ENCODE results near the gene SERINC4.
"Not testable (repeated sequence)": the region's sequence is repeated elsewhere in the genome, so short reads cannot be mapped to it uniquely, and the experiment has no call there.

SERINC4 gene

DNA sequence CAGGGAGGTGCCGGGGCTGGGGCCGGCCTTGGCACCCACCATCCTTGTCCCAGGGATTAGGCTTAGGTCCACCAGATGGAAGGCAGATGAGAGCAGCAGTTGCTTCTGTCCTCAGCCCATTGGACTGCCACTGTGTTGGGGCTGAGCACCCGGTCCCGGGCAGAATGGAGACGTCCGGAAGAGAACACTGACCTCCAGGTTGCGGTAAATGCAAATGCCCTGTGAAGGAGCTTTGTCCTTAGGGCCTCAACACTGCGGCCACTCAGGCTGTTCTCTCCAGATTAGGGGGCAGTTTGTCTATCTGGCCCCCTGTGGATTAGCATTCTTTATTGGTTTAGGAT lies at the start of gene SERINC4:
SERINC4 (minus strand) TSS at position 276 of the 341 bp plus-strand sequence; CDS start at position 42, 234 bp downstream.
- no peak for DNase-seq (ENCODE audit: low spot score)

DNA sequence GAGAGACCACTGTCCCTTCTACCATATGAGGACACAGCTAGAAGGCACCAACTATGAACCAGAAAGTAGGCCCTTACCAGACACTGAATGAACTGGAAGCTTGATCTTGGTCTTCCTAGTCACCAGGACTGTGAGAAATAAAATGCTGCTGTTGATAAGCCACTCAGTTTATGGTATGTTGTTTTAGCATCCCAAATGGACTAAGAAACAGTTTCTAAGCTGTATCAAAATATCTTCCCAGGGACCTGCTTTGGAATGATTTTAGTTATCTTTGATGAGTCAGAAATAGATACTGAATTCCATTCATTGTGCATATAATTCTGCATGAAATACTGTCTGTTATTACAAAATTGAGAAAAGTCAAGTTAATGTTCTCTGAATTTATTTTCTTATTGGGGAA lies 45.4 kb upstream of the SERINC4 start:
- DNase-seq (ENCODE audit: low spot score): no peak

DNA sequence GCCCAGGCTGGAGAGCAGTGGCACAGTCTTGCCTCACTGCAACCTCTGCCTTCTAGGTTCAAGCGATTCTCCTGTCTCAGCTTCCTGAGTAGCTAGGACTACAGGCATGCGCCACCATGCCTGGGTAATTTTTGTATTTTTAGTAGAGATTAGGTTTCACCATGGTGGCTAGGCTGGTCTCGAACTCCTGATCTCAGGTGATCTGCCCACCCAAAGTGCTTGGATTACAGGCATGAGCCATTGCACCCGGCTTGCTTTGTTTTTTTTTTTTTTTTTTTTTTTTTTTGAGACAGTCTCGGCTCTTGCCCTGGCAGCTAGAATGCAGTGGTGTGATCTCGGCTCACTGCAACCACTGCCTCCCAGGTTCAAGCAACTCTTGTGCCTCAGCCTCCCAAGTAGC lies 32.5 kb upstream of the SERINC4 start:
- DNase-seq (ENCODE audit: low spot score): not testable (repeated sequence)

DNA sequence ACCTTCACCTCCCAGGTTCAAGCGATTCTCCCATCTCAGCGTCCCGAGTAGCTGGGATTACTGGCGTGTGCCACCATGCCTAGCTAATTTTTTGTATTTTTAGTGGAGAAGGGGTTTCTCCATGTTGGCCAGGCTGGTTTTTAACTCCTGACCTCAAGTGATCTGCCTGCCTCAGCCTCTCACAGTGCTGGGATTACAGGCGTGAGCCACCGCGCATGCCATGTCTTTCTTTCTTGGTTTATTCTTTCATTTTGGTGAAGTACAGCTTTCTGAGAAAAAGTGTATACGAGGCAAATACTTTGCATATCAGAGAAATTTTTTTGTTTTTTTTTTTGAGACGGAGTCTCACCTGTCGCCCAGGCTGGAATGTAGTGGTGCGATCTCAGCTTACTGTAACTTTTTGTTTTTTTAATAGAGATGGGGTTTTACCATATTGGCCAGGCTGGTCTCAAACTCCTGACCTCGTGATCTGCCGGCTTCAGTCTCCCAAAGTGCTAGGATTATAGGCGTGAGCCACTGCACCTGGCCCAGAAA lies 31.6 kb upstream of the SERINC4 start:
- DNase-seq (ENCODE audit: low spot score): not testable (repeated sequence)

DNA sequence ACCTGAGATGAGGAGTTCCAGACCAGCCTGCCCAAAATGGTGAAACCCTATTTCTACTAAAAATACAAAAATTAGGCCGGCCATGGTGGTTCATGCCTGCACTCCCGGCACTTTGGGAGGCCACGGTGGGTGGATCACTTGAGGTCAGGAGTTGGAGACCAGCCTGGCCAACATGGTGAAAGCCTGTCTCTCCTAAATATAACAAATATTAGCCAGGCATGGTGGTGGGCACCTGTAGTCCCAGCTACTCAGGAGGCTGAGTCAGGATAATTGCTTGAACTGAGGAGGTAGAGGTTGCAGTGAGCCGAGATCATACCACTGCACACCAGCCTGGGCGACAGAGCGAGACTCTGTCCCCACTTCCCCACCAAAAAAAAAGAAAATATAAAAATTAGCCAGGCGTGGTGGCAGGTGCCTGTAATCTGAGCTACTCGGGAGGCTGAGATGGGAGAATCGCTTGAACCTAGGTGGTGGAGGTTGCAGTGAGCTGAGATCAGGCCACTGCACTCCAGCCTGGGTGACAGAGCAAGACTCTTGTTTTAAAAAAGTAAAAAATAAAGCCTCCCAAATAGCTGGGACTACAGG lies 30.8 kb upstream of the SERINC4 start:
- not testable (repeated sequence) for DNase-seq (ENCODE audit: low spot score)

DNA sequence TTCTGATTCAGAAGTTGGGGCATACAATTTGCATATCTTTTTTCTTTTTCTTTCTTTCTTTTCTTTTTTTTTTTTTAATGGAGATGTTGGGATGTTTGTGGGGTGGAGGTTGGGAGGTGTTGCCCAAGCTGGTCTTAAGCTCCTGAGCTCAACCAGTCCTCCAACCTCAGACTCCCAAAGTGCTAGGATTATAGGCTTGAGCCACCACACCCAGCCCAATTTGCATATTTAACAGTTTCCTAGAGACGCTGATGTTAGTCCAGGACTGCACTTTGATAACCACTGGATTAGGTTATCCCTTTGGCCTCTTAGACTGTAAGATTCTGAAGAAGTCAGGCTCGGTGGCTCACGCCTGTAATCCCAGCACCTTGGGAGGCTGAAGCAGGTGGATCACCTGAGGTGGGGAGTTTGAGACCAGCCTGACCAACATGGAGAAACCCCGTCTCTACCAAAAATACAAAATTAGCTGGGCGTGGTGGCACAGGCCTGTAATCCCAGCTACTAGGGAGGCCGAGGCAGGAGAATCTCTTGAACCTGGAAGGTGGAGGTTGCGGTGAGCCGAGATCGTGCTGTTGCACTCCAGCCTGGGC lies 30.0 kb upstream of the SERINC4 start:
- DNase-seq (ENCODE audit: low spot score): not testable (repeated sequence)

DNA sequence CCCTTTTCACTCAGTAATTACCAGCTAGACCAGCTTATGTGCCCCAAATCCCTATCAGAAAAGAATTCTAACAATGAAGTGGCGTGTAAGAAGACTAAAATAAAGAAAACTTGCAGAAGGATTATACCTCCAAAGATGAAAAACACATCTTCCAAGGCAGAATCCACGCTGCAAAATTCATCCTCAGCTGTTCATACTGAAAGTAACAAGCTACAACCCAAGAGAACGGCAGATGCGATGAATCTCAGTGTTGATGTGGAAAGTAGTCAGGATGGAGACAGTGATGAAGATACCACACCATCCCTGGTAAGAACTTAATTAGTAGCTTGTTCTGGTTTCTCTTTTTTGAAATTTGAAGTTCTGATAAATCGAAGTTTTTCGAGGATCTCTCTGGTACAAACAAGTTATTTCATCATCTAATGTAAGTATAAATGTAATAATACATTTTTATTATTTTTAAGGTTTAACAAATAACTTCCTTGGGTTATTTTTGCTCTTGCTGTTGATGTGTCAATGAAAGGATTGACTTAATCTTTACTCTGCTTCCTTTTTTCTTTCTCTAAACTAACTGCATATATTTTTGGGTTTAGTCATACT lies 28.1 kb upstream of the SERINC4 start:
- peak; percentile 6 for DNase-seq (ENCODE audit: low spot score)

DNA sequence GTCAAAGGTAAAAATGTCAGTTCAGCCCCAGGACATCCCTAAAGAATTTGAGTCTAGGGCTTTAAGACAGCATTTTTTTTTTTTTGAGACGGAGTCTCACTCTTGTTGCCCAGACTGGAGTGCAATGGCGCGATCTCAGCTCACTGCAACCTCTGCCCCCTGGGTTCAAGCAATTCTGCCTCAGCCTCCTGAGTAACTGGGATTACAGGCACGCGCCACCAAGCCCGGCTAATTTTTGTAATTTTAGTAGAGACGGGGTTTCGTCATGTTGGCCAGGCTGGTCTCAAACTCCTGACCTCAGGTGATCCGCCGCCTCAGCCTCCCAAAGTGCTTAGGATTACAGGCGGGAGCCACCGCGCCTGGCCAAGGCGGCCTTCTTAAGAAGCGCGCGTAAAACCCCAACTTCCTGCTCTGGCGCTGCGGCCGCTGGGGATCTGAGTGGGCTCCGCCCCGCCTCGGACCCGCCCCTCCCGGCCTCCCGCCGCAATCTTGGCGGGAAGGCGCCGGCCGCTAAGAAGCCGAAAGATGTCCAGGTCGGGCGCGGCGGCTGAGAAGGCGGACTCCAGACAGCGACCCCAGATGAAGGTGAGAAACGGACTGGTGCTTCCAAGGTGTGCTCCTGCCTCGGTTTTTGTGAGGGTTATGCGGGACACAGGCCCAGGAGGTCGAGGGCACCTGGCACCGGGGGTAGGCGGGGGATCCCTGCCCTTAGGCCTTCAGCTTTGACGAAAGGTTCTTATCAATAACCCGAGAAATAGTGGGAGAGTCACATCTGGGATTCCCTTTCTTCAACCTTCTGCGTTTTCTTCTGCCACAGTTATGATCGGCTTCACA lies 26.7 kb upstream of the SERINC4 start, which contains the start of gene WDR76:
WDR76 (plus strand) TSS at position 495 of the 834 bp plus-strand sequence; CDS start at position 526, 31 bp downstream.
- peak; percentile 85 for DNase-seq (ENCODE audit: low spot score)

DNA sequence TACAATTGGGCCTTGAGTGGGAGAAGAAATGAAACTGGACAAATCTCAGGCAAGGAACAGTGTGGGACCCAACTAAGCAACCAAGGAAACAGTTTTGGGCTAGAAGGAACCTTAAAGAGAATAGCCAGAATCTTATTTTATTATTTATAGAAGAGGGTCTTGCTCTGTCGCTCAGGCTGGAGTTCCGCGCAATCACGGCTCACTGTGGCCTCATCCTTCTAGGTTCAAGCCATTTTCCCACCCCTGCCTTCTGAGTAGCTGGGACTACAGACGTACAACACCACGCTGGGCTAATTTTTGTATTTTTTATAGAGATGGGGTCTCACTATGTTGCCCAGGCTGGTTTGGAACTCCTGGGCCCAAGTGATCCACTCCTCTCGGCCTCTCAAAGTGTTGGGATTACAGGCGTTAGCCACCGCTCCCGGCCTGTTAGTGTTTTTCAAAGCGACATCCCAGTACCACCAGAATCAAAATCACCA lies 26.0 kb upstream of the SERINC4 start:
- DNase-seq (ENCODE audit: low spot score): no peak

DNA sequence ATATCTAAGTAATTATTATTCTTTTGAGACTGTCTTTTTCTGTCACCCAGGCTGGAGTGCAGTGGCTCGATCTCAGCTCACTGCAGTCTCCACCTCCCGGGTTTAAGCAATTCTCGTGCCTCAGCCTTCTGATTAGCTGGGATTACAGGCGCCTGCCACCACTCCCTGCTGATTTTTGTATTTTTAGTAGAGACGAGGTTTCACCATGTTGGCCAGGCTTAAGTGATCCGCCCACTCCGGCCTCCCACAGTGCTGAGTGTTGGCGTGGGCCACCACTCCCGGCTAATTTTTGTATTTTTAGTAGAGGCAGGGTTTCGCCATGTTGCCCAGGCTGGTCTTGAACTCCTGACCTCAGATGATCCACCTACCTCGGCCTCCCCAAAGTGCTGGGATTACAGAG lies 25.3 kb upstream of the SERINC4 start:
- DNase-seq (ENCODE audit: low spot score): not testable (repeated sequence)

DNA sequence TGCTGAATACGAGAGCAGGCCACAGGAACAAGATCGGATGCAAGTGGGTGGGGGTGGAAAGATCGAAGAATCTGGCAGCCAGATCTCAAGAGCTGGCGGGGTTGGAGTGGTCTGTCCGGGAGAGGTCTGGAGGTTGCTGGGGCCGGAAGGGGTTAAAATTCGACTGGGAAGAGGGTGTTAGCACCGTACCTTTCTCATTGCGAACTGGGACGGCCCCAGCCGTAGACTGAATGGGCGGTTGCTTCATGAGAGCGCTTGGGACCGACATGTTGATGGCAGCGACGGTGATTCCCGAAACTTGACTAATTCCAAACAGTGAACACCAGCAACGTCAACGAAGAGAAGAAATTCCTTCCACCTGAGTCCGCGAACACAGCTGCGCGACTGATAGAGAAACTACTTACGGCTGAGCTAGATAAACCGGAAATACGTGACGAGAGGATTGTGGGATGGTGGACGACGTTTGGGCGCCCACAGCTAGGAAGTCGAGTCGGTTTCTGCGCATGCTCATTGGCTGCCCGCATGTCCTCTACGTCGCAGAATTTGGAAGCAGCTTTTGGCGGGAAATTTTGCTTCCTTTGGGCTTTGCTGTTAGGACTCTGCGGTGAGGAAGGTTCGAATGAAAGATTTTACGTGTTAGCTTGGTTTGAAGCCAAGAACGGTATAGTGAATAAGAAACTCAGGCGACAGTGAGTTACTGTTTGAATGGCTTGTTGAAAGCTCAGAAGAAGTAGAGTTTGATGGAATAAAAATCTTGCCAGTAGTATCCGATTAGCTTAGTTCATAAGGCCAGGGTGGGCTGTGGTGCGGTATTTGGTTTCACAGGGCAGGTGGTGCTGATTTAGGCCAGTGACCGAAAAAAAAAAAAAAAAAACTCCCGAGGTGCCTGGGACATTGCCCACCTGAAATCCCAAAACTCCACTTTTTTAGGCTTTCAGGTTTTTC lies 24.6 kb upstream of the SERINC4 start, which contains the start of gene MFAP1:
MFAP1 (minus strand) TSS at position 389 of the 945 bp plus-strand sequence; CDS start at position 268, 121 bp downstream.
- peak; percentile 98 for DNase-seq (ENCODE audit: low spot score)

DNA sequence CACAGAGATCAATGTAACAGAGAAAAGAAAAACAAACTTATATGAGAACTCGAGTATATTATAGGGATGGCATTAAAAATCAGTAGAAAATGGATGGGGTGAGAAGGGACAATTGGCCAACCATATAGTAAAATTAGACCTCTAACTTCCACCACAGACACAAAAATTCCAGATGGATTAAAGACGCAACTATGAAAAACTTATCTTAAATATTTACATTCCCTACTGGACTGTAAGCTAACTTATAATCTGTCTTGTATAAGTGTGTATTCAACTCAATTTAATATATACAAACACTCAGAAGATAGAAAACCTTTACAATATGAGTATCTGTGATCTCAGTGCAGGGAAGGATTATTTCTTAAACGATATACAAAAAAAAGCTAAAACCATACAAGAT lies 21.5 kb upstream of the SERINC4 start:
- DNase-seq (ENCODE audit: low spot score): no peak

DNA sequence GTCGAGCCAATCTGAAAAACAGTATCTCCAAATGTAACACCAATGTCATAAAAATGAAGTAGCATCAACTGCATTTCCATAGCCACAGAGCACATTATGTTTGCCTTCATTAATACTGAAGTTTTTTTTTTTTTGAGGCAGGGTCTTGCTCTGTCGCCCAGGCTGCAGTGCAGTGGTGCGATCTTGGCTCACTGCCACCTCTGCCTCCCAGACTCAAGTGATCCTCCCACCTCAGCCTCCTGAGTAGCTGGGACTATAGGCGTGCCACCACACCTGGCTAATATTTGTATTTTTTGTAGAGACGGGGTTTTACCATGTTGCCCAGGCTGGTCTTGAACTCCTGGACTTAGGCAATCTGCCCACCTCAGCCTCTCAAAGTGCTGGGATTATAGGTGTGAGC lies 15.0 kb upstream of the SERINC4 start:
- not testable (repeated sequence) for DNase-seq (ENCODE audit: low spot score)

DNA sequence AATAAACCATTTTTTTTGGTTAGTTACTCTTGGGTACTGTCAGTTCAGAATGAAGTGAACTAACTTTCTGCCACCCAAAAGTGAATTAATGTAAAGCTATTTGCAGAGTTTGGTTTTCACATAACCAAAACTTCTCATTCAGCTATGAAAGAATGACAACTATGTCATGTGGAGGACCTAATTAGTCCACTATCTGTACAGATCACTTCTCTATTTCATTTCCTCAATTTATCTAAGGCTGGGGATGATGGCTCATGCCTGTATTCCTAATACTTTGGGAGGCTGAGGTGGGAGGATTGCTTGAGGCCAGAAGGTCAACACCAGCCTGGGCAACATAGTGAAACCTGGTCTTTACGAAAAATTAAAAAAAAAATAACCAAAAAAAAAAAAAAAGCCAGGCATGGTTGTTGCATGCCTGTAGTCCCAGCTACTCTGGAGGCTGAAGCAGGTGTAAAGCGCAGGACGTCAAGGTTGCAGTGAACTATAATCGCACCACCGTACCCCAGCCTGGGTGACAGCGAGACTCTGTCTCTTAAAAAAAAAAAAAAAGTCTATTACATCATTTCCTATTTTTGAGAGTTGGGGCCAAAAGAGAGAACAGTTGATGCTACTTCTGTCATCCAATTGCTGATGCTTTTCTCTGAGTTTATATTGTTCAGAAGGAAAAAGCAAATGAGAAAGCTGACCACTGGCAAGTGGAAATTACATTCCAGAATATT lies 9.1 kb upstream of the SERINC4 start:
- DNase-seq (ENCODE audit: low spot score): no peak

DNA sequence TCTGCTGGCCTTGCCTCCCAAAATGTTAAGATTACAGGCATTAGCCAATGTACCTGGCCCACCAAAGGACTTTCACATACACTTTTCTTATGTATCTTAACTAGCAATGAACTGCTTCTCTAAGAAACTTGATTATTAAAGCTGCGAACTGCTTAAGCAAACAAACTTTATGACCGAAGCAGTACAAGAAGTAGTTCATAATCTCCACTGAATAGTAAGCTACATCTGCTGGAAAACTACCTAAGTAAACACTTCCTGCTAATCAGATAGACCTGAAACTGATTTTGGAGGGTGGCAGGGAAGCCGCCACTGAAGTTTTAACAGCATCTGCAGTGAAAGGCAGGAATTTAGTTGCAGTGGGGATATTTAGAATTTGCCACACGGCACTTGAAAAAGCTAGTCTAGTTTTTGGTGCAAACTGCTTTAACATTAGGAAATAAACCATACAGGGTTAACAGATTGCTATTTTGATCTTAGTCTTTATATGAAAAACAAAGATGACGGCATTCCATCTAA lies 8.5 kb upstream of the SERINC4 start:
- no peak for DNase-seq (ENCODE audit: low spot score)

DNA sequence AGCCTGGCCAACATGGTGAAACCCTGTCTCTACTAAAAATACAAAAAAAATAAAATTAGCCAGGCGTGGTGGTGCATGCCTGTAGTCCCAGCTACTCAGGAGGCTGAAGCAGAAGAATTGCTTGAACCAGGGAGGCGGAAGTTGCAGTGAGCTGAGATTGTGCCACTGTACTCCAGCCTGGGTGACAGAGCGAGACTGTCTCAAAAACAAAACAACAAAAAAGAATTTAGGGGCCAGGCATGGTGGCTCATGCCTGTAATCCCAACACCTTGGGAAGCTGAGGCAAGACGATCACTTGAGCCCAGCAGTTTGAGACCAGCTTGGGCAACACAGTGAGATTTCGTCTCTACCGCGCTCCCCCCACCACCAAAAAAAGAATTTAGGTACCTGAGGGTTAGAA lies 2.7 kb upstream of the SERINC4 start:
- not testable (repeated sequence) for DNase-seq (ENCODE audit: low spot score)

DNA sequence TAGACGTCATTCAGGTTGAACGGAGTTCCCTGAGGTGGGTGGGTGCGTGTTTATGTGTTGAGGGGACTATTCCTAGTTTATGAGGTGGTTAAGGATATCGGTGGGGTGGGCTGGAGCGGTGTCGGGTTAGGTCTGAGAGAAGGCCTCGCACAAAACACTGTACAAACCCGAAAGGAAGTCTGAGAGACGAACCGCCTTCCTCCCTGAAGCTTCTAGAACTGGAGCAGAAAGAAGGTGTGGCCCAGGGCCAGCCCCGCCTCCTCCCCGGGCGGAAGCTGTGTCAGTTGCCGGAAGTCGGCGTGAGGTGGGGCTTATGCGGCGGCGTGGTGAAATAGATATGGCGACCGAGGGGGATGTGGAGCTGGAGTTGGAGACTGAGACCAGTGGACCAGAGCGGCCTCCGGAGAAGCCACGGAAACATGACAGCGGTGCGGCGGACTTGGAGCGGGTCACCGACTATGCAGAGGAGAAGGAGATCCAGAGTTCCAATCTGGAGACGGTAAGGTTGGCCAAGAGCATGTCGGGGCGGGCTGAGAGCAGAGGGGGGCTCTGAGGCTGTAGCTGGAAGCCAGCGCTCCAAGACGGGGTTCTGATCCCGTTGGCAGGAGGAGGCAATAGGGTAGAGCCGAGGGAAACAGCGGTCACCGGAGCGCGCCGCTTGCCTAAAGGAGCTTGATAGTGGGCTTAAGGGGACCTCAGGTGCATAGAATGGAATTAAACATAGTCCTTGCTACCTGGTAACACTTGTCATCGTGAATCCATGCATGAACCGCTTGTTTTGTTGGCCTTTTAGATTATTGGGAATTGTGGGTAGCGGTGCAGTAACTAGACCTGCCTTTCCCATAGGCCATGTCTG lies 494 bp upstream of the SERINC4 start, which contains the start of gene HYPK:
HYPK (plus strand) TSS at position 314 of the 856 bp plus-strand sequence; CDS start at position 338, 24 bp downstream.
- DNase-seq (ENCODE audit: low spot score): peak; percentile 90

DNA sequence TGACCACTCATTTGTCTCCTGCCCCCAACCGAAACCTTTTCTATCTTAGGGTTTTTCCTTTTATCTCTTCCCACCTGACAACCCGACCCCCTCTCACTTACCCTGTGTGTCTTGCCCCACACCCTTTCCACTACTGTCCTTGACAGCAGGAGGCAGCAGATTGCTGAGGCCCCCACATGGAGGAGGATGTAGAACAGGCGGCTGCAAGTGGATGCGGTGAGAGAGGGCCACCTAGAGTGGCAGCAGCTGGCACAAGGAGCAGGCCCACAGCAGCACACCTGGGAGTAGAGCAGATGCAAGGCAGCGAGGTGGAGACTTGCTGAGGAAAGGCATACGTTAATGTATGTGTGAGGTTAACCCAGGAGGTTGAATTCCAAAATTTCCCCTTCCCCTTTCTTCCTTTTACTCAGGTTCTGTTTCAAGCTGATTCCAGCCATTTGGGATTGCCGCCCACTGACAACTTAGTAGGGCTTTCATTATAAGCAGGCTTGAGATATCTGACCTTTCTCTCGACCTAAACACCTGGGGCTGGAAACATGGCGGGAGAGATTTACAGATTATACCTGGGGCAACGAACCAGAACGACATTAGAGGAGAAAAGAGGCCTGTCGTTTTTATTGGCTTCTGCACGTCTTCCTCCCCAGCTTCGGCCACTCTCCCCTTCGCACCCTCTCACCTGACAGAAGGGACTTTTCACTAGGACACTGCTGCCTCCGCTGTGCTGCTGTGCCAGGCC lies 643 bp downstream of the SERINC4 start:
- no peak for DNase-seq (ENCODE audit: low spot score)
